Esophagus squamous epithelium (tissue), 4 donors: ENCODE data around the gene PPIA.

Experiments used
- POLR2A ChIP-seq, 4 donors: fragments of 450-650 bp; IDR thresholded peaks; one replicate each; pipeline ENCODE4 v1.6.1; 2017; ENCODE audit warnings: antibody characterized with exemption in 4 of 4, mild to moderate bottlenecking in 4 of 4, moderate library complexity in 3 of 4
- TF ChIP-seq, protein P1 (sequence below), 6 experiments: fragments of 450-650 bp in 4 of 6; fragments of 200-600 bp in 2 of 6; sonication (generic) in 2 of 6; IDR thresholded peaks; one replicate each; pipeline ENCODE4 v1.5.1; 2016 to 2019; ENCODE audit warnings: antibody characterized with exemption in 6 of 6, mild to moderate bottlenecking in 4 of 6, moderate library complexity in 4 of 6

DNA sequence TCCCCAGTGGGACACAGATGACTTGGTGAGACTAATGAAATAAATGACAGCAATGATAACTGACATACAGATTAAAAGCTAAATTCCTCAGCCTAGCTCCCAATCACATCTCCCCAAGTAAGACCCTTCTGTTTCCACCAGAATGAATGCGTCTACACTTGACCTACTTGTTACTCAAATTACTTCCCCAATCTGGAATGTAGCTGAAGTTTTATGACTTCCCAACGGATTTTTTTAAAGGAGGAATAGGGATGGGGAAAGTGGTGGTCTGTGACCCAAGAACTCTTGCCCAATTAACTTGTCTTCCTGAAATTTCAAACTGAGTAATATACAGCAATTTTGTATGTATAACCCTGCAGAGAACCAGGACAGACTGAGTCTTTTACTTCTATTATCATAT is 42.3 kb downstream of the PPIA start:
- TF ChIP-seq, protein P1, sequence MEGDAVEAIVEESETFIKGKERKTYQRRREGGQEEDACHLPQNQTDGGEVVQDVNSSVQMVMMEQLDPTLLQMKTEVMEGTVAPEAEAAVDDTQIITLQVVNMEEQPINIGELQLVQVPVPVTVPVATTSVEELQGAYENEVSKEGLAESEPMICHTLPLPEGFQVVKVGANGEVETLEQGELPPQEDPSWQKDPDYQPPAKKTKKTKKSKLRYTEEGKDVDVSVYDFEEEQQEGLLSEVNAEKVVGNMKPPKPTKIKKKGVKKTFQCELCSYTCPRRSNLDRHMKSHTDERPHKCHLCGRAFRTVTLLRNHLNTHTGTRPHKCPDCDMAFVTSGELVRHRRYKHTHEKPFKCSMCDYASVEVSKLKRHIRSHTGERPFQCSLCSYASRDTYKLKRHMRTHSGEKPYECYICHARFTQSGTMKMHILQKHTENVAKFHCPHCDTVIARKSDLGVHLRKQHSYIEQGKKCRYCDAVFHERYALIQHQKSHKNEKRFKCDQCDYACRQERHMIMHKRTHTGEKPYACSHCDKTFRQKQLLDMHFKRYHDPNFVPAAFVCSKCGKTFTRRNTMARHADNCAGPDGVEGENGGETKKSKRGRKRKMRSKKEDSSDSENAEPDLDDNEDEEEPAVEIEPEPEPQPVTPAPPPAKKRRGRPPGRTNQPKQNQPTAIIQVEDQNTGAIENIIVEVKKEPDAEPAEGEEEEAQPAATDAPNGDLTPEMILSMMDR (IDR thresholded peaks at IDR 0.05), result no peak
- no peak for TF ChIP-seq POLR2A (IDR thresholded peaks at IDR 0.05)
